WI38 (cell line): ENCODE data around the gene MRPL51.

Experiments used
- H3K4me3 ChIP-seq: 2 replicates; pipeline ENCODE4 v1.5.1; 2011; ENCODE audit warnings: low read depth, mild to moderate bottlenecking, control low read depth, low read length
- TF ChIP-seq, protein P1 (sequence below): IDR thresholded peaks from 2 replicates; pipeline ENCODE4 v1.5.1; 2012; ENCODE audit warnings: low read depth, mild to moderate bottlenecking, control low read depth, low read length

MRPL51 gene

DNA sequence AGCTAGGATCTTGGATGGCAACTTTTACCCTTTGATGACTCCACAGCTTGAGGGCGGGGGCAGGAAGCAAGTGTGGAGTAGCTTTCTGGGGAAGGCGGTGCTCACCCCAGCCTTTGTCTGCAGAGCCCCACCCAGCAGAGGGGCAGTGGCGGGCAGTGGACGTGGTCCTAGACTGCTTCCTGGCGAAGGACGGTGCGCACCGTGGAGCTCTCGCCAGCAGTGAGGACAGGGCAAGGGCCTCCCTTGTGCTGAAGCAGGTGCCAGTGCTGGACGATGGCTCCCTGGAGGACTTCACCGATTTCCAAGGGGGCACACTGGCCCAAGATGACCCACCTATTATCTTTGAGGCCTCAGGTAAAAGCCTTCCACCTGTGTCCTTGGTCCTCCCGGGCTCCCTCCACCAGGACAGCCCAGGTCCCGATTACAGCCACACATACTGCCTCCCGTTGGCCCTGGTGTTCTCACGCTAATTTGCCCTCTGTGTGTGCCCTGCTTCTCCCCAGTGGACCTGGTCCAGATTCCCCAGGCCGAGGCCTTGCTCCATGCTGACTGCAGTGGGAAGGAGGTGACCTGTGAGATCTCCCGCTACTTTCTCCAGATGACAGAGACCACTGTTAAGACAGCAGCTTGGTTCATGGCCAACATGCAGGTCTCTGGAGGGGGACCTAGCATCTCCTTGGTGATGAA lies 40.0 kb downstream of the MRPL51 start:
- peak overlapping the region; percentile 74 for H3K4me3 ChIP-seq
- TF ChIP-seq, protein P1, sequence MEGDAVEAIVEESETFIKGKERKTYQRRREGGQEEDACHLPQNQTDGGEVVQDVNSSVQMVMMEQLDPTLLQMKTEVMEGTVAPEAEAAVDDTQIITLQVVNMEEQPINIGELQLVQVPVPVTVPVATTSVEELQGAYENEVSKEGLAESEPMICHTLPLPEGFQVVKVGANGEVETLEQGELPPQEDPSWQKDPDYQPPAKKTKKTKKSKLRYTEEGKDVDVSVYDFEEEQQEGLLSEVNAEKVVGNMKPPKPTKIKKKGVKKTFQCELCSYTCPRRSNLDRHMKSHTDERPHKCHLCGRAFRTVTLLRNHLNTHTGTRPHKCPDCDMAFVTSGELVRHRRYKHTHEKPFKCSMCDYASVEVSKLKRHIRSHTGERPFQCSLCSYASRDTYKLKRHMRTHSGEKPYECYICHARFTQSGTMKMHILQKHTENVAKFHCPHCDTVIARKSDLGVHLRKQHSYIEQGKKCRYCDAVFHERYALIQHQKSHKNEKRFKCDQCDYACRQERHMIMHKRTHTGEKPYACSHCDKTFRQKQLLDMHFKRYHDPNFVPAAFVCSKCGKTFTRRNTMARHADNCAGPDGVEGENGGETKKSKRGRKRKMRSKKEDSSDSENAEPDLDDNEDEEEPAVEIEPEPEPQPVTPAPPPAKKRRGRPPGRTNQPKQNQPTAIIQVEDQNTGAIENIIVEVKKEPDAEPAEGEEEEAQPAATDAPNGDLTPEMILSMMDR: no peak

DNA sequence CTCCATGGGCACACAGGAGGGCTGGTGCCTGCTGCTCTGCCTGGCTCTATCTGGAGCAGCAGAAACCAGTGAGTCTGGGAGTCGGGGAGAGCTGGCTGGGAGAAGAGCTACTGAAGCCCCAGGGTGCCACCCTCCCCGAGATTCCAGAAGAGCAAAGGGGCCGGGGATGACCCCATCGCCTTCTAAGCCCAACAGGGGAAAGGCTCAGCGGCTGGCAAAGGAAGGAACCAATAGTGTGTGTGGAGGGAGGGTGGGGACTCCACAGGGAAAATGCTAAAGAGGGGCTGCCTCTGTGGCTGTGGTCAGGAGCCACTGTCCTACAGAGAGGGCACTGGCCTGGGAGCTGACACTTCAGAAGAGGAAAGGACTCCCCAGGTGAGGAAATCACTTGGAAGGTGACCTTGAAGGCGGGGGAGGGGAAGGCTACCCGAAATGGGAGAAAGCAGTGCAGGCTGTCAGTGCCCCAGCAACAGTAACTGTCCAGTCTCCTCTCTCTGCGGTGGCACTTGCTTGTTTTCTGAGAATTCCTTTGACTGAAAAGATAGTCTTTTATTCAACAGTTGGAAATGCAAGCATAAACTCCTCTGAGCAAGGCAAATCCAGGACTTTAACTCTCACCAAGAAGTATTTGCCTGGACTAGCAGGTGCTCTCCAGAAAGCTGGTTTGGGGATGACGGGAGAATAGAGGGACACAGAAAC lies 40.7 kb downstream of the MRPL51 start:
- TF ChIP-seq, protein P1: no peak
- H3K4me3 ChIP-seq: peak overlapping the region; percentile 74

DNA sequence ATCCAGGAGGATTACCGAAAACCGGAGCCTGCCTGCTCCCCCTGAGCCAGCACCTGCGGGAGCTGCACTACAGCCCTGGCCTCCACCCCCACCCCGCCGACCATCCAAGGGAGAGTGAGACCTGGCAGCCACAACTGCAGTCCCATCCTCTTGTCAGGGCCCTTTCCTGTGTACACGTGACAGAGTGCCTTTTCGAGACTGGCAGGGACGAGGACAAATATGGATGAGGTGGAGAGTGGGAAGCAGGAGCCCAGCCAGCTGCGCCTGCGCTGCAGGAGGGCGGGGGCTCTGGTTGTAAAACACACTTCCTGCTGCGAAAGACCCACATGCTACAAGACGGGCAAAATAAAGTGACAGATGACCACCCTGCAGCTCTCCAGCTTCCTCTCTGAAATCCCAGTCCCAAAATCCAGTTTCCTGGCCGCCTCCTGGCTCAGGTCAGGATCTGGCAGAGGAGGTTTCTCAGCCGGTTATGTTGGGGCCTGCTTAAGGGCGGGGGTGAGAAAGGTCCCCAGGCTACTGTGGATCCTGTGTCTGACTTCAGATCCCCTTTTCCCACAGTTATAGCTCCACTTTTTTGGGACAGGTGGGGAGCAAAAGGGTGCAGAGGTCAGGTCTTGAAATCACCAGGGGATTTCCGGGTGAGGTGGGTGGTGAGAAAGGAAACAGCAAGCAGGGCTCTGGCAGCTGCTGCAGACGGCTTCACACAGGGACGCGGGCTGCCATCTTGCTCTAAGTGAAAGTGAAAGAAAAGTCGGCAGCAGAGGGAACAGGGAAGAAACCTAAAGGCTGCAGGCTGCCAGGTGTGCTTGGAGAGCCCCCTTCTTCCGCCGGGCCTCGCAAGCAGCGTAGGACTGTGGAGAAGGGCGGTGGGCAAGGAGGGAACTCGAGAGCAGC lies 41.5 kb downstream of the MRPL51 start, which contains the start of gene TAPBPL:
TAPBPL (plus strand) TSS at position 695 of the 897 bp plus-strand sequence. CDS start 207 bp downstream, outside the sequence.
- peak within 1 kb of the TSS; percentile 74 for H3K4me3 ChIP-seq

DNA sequence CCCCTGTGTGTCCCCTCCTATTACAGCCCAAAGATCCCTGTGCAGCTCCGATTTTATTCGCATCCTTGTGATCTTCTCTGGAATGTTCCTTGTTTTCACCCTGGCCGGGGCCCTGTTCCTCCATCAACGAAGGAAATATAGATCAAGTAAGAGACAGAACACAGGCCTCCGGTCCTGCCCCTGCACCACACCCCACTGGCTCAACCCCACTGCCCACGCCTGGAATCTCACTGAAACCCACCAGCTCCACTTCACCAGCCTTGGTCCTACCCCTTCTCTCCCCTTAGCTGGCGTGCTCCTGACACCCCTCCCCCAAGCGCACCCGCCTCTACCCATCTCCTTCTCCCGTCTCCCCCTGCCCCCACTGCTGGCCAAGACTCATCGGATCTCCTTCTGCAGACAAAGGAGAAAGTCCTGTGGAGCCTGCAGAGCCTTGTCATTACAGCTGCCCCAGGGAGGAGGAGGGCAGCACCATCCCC lies 42.2 kb downstream of the MRPL51 start:
- peak overlapping the region; percentile 74 for H3K4me3 ChIP-seq

More for the DNA sequence above, 41.5 kb downstream of the MRPL51 start, which contains the start of gene TAPBPL:
- TF ChIP-seq, protein P1: no peak

DNA sequence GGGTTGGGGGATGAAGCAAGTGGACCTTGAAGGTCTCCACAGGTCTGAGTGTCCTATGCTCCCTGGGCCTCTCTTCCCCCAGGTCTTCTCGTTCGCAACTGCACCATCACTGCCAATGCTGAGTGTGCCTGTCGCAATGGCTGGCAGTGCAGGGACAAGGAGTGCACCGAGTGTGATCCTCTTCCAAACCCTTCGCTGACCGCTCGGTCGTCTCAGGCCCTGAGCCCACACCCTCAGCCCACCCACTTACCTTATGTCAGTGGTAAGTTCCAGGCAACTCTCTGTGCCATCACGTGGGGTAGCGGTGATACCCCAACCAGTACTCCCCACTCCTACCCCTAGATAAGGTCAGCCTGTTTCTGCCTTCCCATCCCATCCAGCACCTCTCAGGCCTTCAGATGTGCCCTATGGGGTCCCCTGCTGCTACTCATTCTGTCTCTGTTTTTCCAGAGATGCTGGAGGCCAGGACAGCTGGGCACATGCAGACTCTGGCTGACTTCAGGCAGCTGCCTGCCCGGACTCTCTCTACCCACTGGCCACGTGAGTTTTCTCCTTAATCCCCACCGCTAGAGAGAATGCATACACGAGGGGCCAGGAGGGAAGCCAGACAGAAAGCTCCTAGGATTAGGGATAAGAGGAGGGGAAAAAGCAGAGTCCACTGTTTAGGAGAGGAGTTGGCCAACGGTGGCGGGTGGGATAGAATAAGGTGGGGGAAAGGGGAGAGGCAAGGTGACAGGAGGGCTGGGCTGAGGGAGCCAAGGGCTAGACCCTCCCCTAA lies 42.8 kb downstream of the MRPL51 start:
- peak overlapping the region; percentile 74 for H3K4me3 ChIP-seq
- TF ChIP-seq, protein P1: no peak

More for the DNA sequence above, 42.2 kb downstream of the MRPL51 start:
- TF ChIP-seq, protein P1: no peak

DNA sequence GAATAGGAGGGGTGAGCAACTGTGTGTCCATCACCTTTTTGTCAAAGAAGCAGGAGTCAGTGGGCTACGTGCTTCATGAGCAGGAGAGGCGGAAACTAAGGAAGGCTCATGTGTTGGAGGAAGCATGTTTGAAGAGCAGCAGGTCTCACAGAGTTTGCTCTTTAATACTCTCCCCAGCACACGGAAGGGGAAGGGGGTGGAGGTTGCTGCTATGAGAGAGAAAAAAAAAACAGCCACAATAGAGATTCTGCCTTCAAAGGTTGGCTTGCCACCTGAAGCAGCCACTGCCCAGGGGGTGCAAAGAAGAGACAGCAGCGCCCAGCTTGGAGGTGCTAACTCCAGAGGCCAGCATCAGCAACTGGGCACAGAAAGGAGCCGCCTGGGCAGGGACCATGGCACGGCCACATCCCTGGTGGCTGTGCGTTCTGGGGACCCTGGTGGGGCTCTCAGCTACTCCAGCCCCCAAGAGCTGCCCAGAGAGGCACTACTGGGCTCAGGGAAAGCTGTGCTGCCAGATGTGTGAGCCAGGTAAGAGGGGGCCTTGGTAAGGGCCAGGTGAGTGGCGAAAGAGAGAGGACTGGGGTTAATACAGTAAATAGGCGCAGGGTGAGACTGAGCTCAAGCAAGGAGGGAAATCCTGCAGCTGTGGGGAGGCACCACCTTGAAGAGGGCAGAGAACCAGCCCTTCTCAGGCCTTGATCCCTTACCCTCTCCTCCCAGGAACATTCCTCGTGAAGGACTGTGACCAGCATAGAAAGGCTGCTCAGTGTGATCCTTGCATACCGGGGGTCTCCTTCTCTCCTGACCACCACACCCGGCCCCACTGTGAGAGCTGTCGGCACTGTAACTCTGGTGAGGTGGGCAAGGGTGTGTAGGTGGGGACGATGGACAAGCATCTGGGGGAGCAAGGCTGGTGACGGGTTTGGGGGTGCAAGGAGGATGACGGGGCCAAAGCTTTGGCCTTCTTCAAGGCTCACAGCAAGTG lies 48.1 kb downstream of the MRPL51 start, which contains the start of gene CD27:
CD27 (plus strand) TSS at position 252 of the 985 bp plus-strand sequence; CDS start at position 393, 141 bp downstream.
- H3K4me3 ChIP-seq: no peak within 1 kb of the TSS
- TF ChIP-seq, protein P1: no peak
